ENCODE measurements around the gene DNAJB6.

DNA sequence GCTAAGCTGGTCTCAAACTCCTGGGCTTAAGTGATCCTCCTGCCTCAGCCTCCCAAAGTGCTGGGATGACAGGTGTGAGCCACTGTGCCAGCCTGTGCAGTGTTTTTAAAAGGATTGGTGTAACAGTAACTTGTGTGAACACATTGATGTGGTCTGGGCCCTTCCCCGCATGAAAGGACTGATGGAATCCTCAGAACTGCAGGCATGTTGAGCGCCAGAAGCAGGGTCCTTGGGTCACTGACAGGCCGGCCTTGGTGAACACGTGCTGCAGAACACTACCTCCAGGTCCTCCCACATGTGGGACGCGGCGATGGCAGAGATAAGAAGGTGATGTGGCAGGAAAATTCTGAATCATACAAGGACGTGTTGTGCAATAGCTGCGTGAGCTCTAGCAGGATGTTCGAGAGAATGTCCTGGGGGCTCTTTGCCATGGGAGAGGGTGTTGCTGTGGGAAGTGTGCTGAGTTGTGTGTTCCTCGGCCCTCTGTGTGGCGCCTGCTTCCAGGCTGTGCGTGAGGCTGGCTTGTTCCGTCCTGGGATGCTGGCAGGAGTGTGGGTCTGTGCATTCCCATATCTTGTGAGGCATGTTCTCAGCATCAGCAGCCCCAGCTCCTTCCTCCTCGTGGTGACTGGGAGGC, 68.2 kb downstream of the DNAJB6 start:
- TF ChIP-seq, protein P1, sequence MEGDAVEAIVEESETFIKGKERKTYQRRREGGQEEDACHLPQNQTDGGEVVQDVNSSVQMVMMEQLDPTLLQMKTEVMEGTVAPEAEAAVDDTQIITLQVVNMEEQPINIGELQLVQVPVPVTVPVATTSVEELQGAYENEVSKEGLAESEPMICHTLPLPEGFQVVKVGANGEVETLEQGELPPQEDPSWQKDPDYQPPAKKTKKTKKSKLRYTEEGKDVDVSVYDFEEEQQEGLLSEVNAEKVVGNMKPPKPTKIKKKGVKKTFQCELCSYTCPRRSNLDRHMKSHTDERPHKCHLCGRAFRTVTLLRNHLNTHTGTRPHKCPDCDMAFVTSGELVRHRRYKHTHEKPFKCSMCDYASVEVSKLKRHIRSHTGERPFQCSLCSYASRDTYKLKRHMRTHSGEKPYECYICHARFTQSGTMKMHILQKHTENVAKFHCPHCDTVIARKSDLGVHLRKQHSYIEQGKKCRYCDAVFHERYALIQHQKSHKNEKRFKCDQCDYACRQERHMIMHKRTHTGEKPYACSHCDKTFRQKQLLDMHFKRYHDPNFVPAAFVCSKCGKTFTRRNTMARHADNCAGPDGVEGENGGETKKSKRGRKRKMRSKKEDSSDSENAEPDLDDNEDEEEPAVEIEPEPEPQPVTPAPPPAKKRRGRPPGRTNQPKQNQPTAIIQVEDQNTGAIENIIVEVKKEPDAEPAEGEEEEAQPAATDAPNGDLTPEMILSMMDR (IDR thresholded peaks at IDR 0.05), result no peak
- TF ChIP-seq POLR2A (IDR thresholded peaks at IDR 0.05), result no peak
- TF ChIP-seq EP300 (IDR thresholded peaks at IDR 0.05), result no peak

All from suprapubic skin (tissue), 3 donors.